Hepatocyte (in vitro differentiated cells): ENCODE measurements around the gene SOX18. TPM values are rescaled to one million over a fixed set of nuclear protein-coding genes. Genes with fewer than 3 reads are reported as not detected.
A peak's percentile ranks its signal among the peaks of the same experiment; 100 is the strongest.

Experiments
- DNase-seq: peaks from one replicate; pipeline ENCODE4 v3.0.0-alpha.2; 2016; ENCODE audit warnings: low spot score
- H2AFZ ChIP-seq: fragments of 200-600 bp; sonication (generic); 2 replicates; pipeline ENCODE4 v1.6.0; 2016; ENCODE audit warnings: antibody characterized with exemption, mild to moderate bottlenecking
- H3K27ac ChIP-seq: fragments of 200-600 bp; sonication (generic); 2 replicates; pipeline ENCODE4 v1.5.1; 2016; ENCODE audit warnings: mild to moderate bottlenecking
- H3K27me3 ChIP-seq: fragments of 200-600 bp; sonication (generic); 2 replicates; pipeline ENCODE4 v1.6.1; 2016
- H3K36me3 ChIP-seq: fragments of 200-600 bp; sonication (generic); replicated peaks from 2 replicates; pipeline ENCODE4 v1.5.1; 2016; ENCODE audit warnings: low read depth; ENCODE audit not compliant: insufficient read depth
- H3K4me1 ChIP-seq: fragments of 200-600 bp; sonication (generic); 2 replicates; pipeline ENCODE4 v1.5.1; 2016; ENCODE audit warnings: mild to moderate bottlenecking, moderate library complexity; ENCODE audit not compliant: insufficient read depth
- H3K4me2 ChIP-seq: fragments of 200-600 bp; sonication (generic); 2 replicates; pipeline ENCODE4 v1.6.0; 2016
- H3K4me3 ChIP-seq: fragments of 200-600 bp; sonication (generic); 2 replicates; pipeline ENCODE4 v1.5.1; 2016; ENCODE audit warnings: mild to moderate bottlenecking
- H3K79me2 ChIP-seq: fragments of 200-600 bp; sonication (generic); 2 replicates; pipeline ENCODE4 v1.6.0; 2017; ENCODE audit warnings: mild to moderate bottlenecking
- H3K9me2 ChIP-seq: fragments of 200-600 bp; sonication (generic); replicated peaks from 2 replicates; pipeline ENCODE4 v1.6.0; 2017; ENCODE audit warnings: mild to moderate bottlenecking; ENCODE audit not compliant: insufficient read depth
- H3K9me3 ChIP-seq: fragments of 200-600 bp; sonication (generic); 2 replicates; pipeline ENCODE4 v1.5.1; 2016; ENCODE audit warnings: low read depth, mild to moderate bottlenecking
- H4K20me1 ChIP-seq: fragments of 200-600 bp; sonication (generic); 2 replicates; pipeline ENCODE4 v1.6.0; 2016; ENCODE audit warnings: mild to moderate bottlenecking; ENCODE audit not compliant: insufficient read depth, poor library complexity, severe bottlenecking
- EZH2 ChIP-seq: fragments of 200-600 bp; sonication (generic); IDR thresholded peaks from 2 replicates; pipeline ENCODE4 v1.6.1; 2016; ENCODE audit warnings: antibody characterized with exemption, mild to moderate bottlenecking, borderline replicate concordance
- EZH2phosphoT487 ChIP-seq: fragments of 200-600 bp; sonication (generic); IDR thresholded peaks from one replicate; pipeline ENCODE4 v1.6.1; 2018; ENCODE audit warnings: antibody characterized with exemption, mild to moderate bottlenecking, low read depth, moderate library complexity; ENCODE audit not compliant: unreplicated experiment, severe bottlenecking
- whole genome bisulfite sequencing: methylation state at CpG from one replicate; pipeline ENCODE4 v1.1.6; 2016; ENCODE audit warnings: low lambda C conversion rate; ENCODE audit errors: missing lambda C conversion rate; 5-methylcytosine and 5-hydroxymethylcytosine counted together
- polyA plus RNA-seq: library from polyadenylated mRNA; unstranded; fragments of >200 nt; fragmentation: Nextera tagmentation; extraction: Ambion mirVana; gene quantifications from 2 replicates; pipeline ENCODE4 v1.2.1, GENCODE V29; 2016
- total RNA-seq: library from RNA; depleted of rRNA; stranded (reverse); fragments of >200 nt; gene quantifications from 2 replicates; pipeline ENCODE4 v1.2.3, GENCODE V29; 2014
- TF ChIP-seq, protein P1 (sequence below): fragments of 200-600 bp; sonication (generic); IDR thresholded peaks from 2 replicates; pipeline ENCODE4 v1.5.1; 2016; ENCODE audit warnings: antibody characterized with exemption, mild to moderate bottlenecking; ENCODE audit not compliant: poor library complexity

Gene SOX18
- total and polyA plus RNA-seq, 2 experiments from 2014 or later = 2.0 TPM; not detected in 1

DNA sequence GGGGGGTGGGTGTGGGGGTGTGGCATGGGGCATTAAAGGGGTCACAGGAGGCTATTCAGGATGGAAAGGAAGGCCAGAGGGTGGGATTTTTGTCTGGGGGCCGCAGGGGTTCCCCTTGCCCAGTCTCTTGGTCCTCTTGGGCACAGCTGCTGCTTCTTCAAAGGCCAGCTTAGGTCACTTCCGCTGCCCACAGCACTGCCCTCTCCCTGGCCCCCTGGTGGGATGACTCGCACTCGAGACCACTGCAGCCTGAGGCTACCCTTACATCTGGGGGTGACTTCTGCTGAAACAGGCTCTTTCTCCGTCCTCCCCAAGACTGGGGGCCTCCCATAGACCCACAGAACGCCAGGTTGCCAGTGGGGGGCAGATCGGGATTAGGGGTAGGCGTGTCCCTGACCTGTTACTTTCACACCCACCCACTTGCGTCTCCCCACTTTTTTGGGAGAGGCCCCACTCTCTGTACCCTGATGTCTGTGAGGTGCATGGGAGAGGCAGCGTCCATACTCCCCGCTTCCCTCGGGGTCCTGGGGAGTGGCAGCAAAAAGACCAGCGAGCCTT is 33.5 kb upstream of the SOX18 start:
- no peak overlapping the region for H2AFZ ChIP-seq
- H3K79me2 ChIP-seq = no peaks in the 10 kb centered on the region
- H3K9me2 ChIP-seq = no peaks in the 10 kb centered on the region
- peaks cover 19% of the 10 kb centered on the region for H3K4me1 ChIP-seq
- H3K4me2 ChIP-seq = peak overlapping the region; percentile 99
- no peak for TF ChIP-seq EZH2phosphoT487
- TF ChIP-seq EZH2 = no peak
- TF ChIP-seq, protein P1, sequence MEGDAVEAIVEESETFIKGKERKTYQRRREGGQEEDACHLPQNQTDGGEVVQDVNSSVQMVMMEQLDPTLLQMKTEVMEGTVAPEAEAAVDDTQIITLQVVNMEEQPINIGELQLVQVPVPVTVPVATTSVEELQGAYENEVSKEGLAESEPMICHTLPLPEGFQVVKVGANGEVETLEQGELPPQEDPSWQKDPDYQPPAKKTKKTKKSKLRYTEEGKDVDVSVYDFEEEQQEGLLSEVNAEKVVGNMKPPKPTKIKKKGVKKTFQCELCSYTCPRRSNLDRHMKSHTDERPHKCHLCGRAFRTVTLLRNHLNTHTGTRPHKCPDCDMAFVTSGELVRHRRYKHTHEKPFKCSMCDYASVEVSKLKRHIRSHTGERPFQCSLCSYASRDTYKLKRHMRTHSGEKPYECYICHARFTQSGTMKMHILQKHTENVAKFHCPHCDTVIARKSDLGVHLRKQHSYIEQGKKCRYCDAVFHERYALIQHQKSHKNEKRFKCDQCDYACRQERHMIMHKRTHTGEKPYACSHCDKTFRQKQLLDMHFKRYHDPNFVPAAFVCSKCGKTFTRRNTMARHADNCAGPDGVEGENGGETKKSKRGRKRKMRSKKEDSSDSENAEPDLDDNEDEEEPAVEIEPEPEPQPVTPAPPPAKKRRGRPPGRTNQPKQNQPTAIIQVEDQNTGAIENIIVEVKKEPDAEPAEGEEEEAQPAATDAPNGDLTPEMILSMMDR = no peak
- no peak for DNase-seq
- peak overlapping the region; percentile 61 for H3K4me3 ChIP-seq
- no peak overlapping the region for H3K27ac ChIP-seq
- WGBS = 31% methylated on average over 10 of the region's 13 CpGs
- H3K36me3 ChIP-seq = no peaks in the 10 kb centered on the region
- no peaks in the 10 kb centered on the region for H4K20me1 ChIP-seq
- H3K27me3 ChIP-seq = peaks cover 38% of the 10 kb centered on the region
- no peaks in the 10 kb centered on the region for H3K9me3 ChIP-seq

GRCh38 chr20:64082126-64082731 is 32.8 kb upstream of the SOX18 start:
- H3K79me2 ChIP-seq = no peaks in the 10 kb centered on the region
- H3K9me2 ChIP-seq = no peaks in the 10 kb centered on the region
- TF ChIP-seq, protein P1 = no peak
- no peak for TF ChIP-seq EZH2
- no peak for TF ChIP-seq EZH2phosphoT487
- H3K27me3 ChIP-seq = peaks cover 38% of the 10 kb centered on the region
- H3K4me1 ChIP-seq = peaks cover 19% of the 10 kb centered on the region
- DNase-seq = no peak
- 36% methylated on average over 8 of the region's 13 CpGs for WGBS
- no peaks in the 10 kb centered on the region for H3K9me3 ChIP-seq
- H3K4me2 ChIP-seq = no peak overlapping the region
- H4K20me1 ChIP-seq = no peaks in the 10 kb centered on the region
- no peak overlapping the region for H3K27ac ChIP-seq
- no peak overlapping the region for H3K4me3 ChIP-seq
- H3K36me3 ChIP-seq = no peaks in the 10 kb centered on the region
- H2AFZ ChIP-seq = no peak overlapping the region

DNA sequence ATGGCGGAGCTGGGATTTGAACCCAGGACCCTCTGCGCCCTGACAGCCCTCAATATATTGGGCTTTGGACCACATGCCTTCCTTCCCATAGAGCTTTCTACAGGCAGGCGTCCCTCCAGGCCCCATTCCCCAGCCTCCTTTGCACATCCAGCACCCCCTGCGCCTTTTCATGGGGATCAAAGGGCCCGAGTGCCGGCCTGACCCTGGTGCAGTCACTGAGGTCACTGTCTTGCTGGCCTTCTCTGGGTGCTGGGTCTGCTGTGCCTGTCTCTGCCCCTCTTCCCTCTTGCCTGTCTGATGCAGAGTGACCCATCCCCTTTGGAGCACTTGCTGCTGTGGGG is 32.2 kb upstream of the SOX18 start:
- WGBS = 98% methylated on average over 6 of the region's 6 CpGs
- H2AFZ ChIP-seq = no peak overlapping the region
- no peak for DNase-seq
- no peaks in the 10 kb centered on the region for H3K79me2 ChIP-seq
- peaks cover 19% of the 10 kb centered on the region for H3K4me1 ChIP-seq
- H3K9me3 ChIP-seq = no peaks in the 10 kb centered on the region
- no peak overlapping the region for H3K4me2 ChIP-seq
- no peak overlapping the region for H3K4me3 ChIP-seq
- no peaks in the 10 kb centered on the region for H3K36me3 ChIP-seq
- peaks cover 38% of the 10 kb centered on the region for H3K27me3 ChIP-seq
- no peaks in the 10 kb centered on the region for H3K9me2 ChIP-seq
- H4K20me1 ChIP-seq = no peaks in the 10 kb centered on the region
- no peak overlapping the region for H3K27ac ChIP-seq
- TF ChIP-seq EZH2 = no peak
- TF ChIP-seq EZH2phosphoT487 = no peak
- TF ChIP-seq, protein P1 = no peak
